Immature natural killer cell (primary cell): ENCODE data around the gene COMMD6. TPM values are rescaled to one million over a fixed set of nuclear protein-coding genes. Genes with fewer than 3 reads are reported as not detected.

Source experiments
- DNase-seq, 3 donors: peaks; one replicate each; pipeline ENCODE4 v3.0.0; 2022; ENCODE audit warnings: mixed read lengths in 1 of 3
- H3K27ac Mint-ChIP-seq, 6 donors: one replicate each; pipeline ENCODE4 v1.8.0; 2020; ENCODE audit warnings: mixed read lengths in 6 of 6, mild to moderate bottlenecking in 5 of 6, inconsistent platforms in 4 of 6, moderate library complexity in 3 of 6
- H3K27me3 Mint-ChIP-seq, 3 donors: one replicate each; pipeline ENCODE4 v1.8.0; 2020 to 2021; ENCODE audit warnings: low read depth in 3 of 3, mild to moderate bottlenecking in 3 of 3, mixed read lengths in 3 of 3, moderate library complexity in 3 of 3, inconsistent platforms in 1 of 3
- H3K36me3 Mint-ChIP-seq, 3 donors: one replicate each; pipeline ENCODE4 v1.8.0; 2020; ENCODE audit warnings: mixed read lengths in 3 of 3, inconsistent platforms in 2 of 3, mild to moderate bottlenecking in 2 of 3
- H3K4me1 Mint-ChIP-seq, 2 donors: one replicate each; pipeline ENCODE4 v1.8.0; 2020; ENCODE audit warnings: inconsistent platforms in 2 of 2, mild to moderate bottlenecking in 2 of 2, mixed read lengths in 2 of 2, moderate library complexity in 1 of 2
- H3K4me3 Mint-ChIP-seq, 5 donors: one replicate each; pipeline ENCODE4 v1.8.0; 2020; ENCODE audit warnings: mild to moderate bottlenecking in 5 of 5, mixed read lengths in 5 of 5, inconsistent platforms in 3 of 5, moderate library complexity in 3 of 5
- H3K9me3 Mint-ChIP-seq, 6 donors: one replicate each; pipeline ENCODE4 v1.8.0; 2020; ENCODE audit warnings: mild to moderate bottlenecking in 6 of 6, mixed read lengths in 6 of 6, inconsistent platforms in 4 of 6, moderate library complexity in 3 of 6
- polyA plus RNA-seq, 3 donors: library from polyadenylated mRNA; unstranded; fragments of 300-500 nt; fragmentation: Illumina TruSeq; gene quantifications; one replicate each; pipeline ENCODE4 v1.2.3, GENCODE V29; 2021

COMMD6 gene
- polyA plus RNA-seq, 3 donors from 2014 or later, result 225 to 614 (median 438) TPM

GRCh38 chr13:75512253-75512652, 25.4 kb downstream of the COMMD6 start:
- no peak overlapping the region for H3K4me3 Mint-ChIP-seq
- H3K9me3 Mint-ChIP-seq, result peaks cover 0 to 4% (median 0%) of the 10 kb centered on the region in 6 donors
- H3K36me3 Mint-ChIP-seq, result no peaks in the 10 kb centered on the region
- peaks cover 0 to 5% (median 4%) of the 10 kb centered on the region in 3 donors for H3K27me3 Mint-ChIP-seq
- H3K4me1 Mint-ChIP-seq, result peaks cover 2 to 23% of the 10 kb centered on the region in 2 donors
- H3K27ac Mint-ChIP-seq, result no peak overlapping the region
- DNase-seq, result no peak

GRCh38 chr13:75511051-75511625, 26.5 kb downstream of the COMMD6 start:
- no peak overlapping the region for H3K27ac Mint-ChIP-seq
- peaks cover 0 to 5% (median 4%) of the 10 kb centered on the region in 3 donors for H3K27me3 Mint-ChIP-seq
- H3K36me3 Mint-ChIP-seq, result no peaks in the 10 kb centered on the region
- H3K9me3 Mint-ChIP-seq, result no peaks in the 10 kb centered on the region
- peaks cover 2 to 23% of the 10 kb centered on the region in 2 donors for H3K4me1 Mint-ChIP-seq
- H3K4me3 Mint-ChIP-seq, result no peak overlapping the region
- DNase-seq, result no peak

GRCh38 chr13:75508002-75508548, 29.6 kb downstream of the COMMD6 start:
- Mint-ChIP-seq H3K4me3 (no peak overlapping the region), H3K36me3 (no peaks in the 10 kb centered on the region), H3K27me3 (peaks cover 0 to 4% (median 2%) of the 10 kb centered on the region in 3 donors), H3K9me3 (no peaks in the 10 kb centered on the region), H3K27ac (no peak overlapping the region), H3K4me1 (peaks cover 2 to 17% of the 10 kb centered on the region in 2 donors)
- no peak for DNase-seq

- H3K36me3 Mint-ChIP-seq, result no peaks in the 10 kb centered on the region
- no peak overlapping the region for H3K27ac Mint-ChIP-seq
- H3K4me1 Mint-ChIP-seq, result peaks cover 2 to 16% of the 10 kb centered on the region in 2 donors
- H3K4me3 Mint-ChIP-seq, result no peak overlapping the region
- no peak for DNase-seq
- H3K9me3 Mint-ChIP-seq, result no peaks in the 10 kb centered on the region
- peaks cover 0 to 4% (median 2%) of the 10 kb centered on the region in 3 donors for H3K27me3 Mint-ChIP-seq
Measured at GRCh38 chr13:75507027-75508001, 30.3 kb downstream of the COMMD6 start.

GRCh38 chr13:75506018-75506417, 31.6 kb downstream of the COMMD6 start:
- H3K9me3 Mint-ChIP-seq, result no peaks in the 10 kb centered on the region
- no peak overlapping the region for H3K27ac Mint-ChIP-seq
- DNase-seq, result no peak
- H3K4me1 Mint-ChIP-seq, result peaks cover 0 to 3% of the 10 kb centered on the region in 2 donors
- H3K4me3 Mint-ChIP-seq, result no peak overlapping the region
- no peaks in the 10 kb centered on the region for H3K36me3 Mint-ChIP-seq
- H3K27me3 Mint-ChIP-seq, result peaks cover 0 to 2% (median 0%) of the 10 kb centered on the region in 3 donors

GRCh38 chr13:75505327-75505726, 32.3 kb downstream of the COMMD6 start:
- Mint-ChIP-seq H3K36me3 (no peaks in the 10 kb centered on the region), H3K27ac (no peak overlapping the region), H3K9me3 (no peaks in the 10 kb centered on the region), H3K4me3 (no peak overlapping the region), H3K4me1 (no peaks in the 10 kb centered on the region), H3K27me3 (peaks cover 0 to 2% (median 0%) of the 10 kb centered on the region in 3 donors)
- DNase-seq, result no peak

GRCh38 chr13:75495938-75496337, 41.7 kb downstream of the COMMD6 start:
- peaks cover 0 to 2% of the 10 kb centered on the region in 2 donors for H3K4me1 Mint-ChIP-seq
- no peak overlapping the region for H3K27ac Mint-ChIP-seq
- no peaks in the 10 kb centered on the region for H3K9me3 Mint-ChIP-seq
- peaks cover 1 to 4% (median 3%) of the 10 kb centered on the region in 3 donors for H3K27me3 Mint-ChIP-seq
- DNase-seq, result no peak
- H3K36me3 Mint-ChIP-seq, result no peaks in the 10 kb centered on the region
- no peak overlapping the region for H3K4me3 Mint-ChIP-seq

GRCh38 chr13:75494491-75494890, 43.1 kb downstream of the COMMD6 start:
- no peaks in the 10 kb centered on the region for H3K36me3 Mint-ChIP-seq
- peaks cover 12 to 17% of the 10 kb centered on the region in 2 donors for H3K4me1 Mint-ChIP-seq
- H3K9me3 Mint-ChIP-seq, result no peaks in the 10 kb centered on the region
- H3K27me3 Mint-ChIP-seq, result peaks cover 4 to 5% (median 4%) of the 10 kb centered on the region in 3 donors
- no peak overlapping the region for H3K27ac Mint-ChIP-seq
- DNase-seq, result no peak
- H3K4me3 Mint-ChIP-seq, result no peak overlapping the region

- no peak overlapping the region for H3K4me3 Mint-ChIP-seq
- peaks cover 18 to 22% of the 10 kb centered on the region in 2 donors for H3K4me1 Mint-ChIP-seq
- no peaks in the 10 kb centered on the region for H3K36me3 Mint-ChIP-seq
- H3K27ac Mint-ChIP-seq, result no peak overlapping the region
- H3K27me3 Mint-ChIP-seq, result peaks cover 0 to 6% (median 3%) of the 10 kb centered on the region in 3 donors
- DNase-seq, result no peak
- no peaks in the 10 kb centered on the region for H3K9me3 Mint-ChIP-seq
Measured at GRCh38 chr13:75493156-75493555, 44.5 kb downstream of the COMMD6 start.

- Mint-ChIP-seq H3K9me3 (no peaks in the 10 kb centered on the region), H3K27me3 (peaks cover 2 to 6% (median 3%) of the 10 kb centered on the region in 3 donors), H3K36me3 (no peaks in the 10 kb centered on the region), H3K4me3 (no peak overlapping the region), H3K27ac (no peak overlapping the region), H3K4me1 (peaks cover 19 to 28% of the 10 kb centered on the region in 2 donors)
- no peak for DNase-seq
Measured at GRCh38 chr13:75492389-75492788, 45.3 kb downstream of the COMMD6 start.

- H3K27ac Mint-ChIP-seq, result no peak overlapping the region
Measured at GRCh38 chr13:75491376-75491775, 46.3 kb downstream of the COMMD6 start.

GRCh38 chr13:75489502-75490263, 48.0 kb downstream of the COMMD6 start:
- H3K4me3 Mint-ChIP-seq, result peak overlapping the region; percentile 73 to 85 (median 76)
- no peaks in the 10 kb centered on the region for H3K9me3 Mint-ChIP-seq
- peak overlapping the region; percentile 11 to 85 (median 82) for H3K27ac Mint-ChIP-seq
- H3K4me1 Mint-ChIP-seq, result peaks cover 33 to 54% of the 10 kb centered on the region in 2 donors
- peaks cover 2 to 7% (median 2%) of the 10 kb centered on the region in 3 donors for H3K27me3 Mint-ChIP-seq
- no peaks in the 10 kb centered on the region for H3K36me3 Mint-ChIP-seq
- DNase-seq, result peak; percentile 51 to 58 (median 56)

More at GRCh38 chr13:75491376-75491775, 46.3 kb downstream of the COMMD6 start:
- Mint-ChIP-seq H3K9me3 (no peaks in the 10 kb centered on the region), H3K4me1 (peaks cover 27 to 38% of the 10 kb centered on the region in 2 donors), H3K36me3 (no peaks in the 10 kb centered on the region), H3K4me3 (no peak overlapping the region), H3K27me3 (peaks cover 2 to 6% (median 2%) of the 10 kb centered on the region in 3 donors)
- no peak for DNase-seq
